IMR-90 (cell line): Measurements from ENCODE around the gene ZNF407. TPM values are rescaled to one million over a fixed set of nuclear protein-coding genes. Genes with fewer than 3 reads are reported as not detected.

Experiments used
- ATAC-seq: fragments of 200-7000 bp; cut with Tn5 transposase; 2 replicates; pipeline ENCODE4 v1.9.1; 2020; ENCODE audit warnings: low read depth, mild to moderate bottlenecking, moderate library complexity
- BruUV-seq: library from RNA; stranded (reverse); fragments of 400-500 nt; replicated peaks from 2 replicates; lab custom pipeline; 2021; lab: Mats Ljungman, UMichigan
- CTCF ChIA-PET: fragments of 300-600 bp; formaldehyde crosslinking; extraction: SDS; loops from one replicate; lab custom pipeline; 2021; ENCODE audit warnings: antibody characterized with exemption; lab: Yijun Ruan, JAX
- POLR2A ChIA-PET: fragments of 300-600 bp; sonication (Branson Sonifier 250); formaldehyde crosslinking; loops from one replicate; lab custom pipeline; 2022; ENCODE audit warnings: antibody characterized with exemption; ENCODE audit not compliant: unreplicated experiment; lab: Charles Lee
- DNase-seq: peaks from one replicate; pipeline ENCODE4 v3.0.0; 2013
- H2AFZ ChIP-seq: replicated peaks from 2 replicates; pipeline ENCODE3; 2013; ENCODE audit warnings: low read length, mild to moderate bottlenecking; ENCODE audit not compliant: poor library complexity
- H2AK5ac ChIP-seq: 2 replicates; pipeline ENCODE4 v1.6.1; 2013; ENCODE audit warnings: low read depth, low read length, inconsistent platforms
- H2AK9ac ChIP-seq: replicated peaks from 2 replicates; pipeline ENCODE3; 2013; ENCODE audit warnings: mild to moderate bottlenecking, low read depth, low read length, moderate library complexity; ENCODE audit not compliant: poor library complexity
- H2BK120ac ChIP-seq: 2 replicates; pipeline ENCODE4 v1.6.1; 2013; ENCODE audit warnings: low read depth, low read length, inconsistent platforms
- H2BK15ac ChIP-seq: 3 replicates; pipeline ENCODE4 v1.6.1; 2013; ENCODE audit warnings: low read depth, low read length, inconsistent platforms
- H2BK20ac ChIP-seq: 2 replicates; pipeline ENCODE4 v1.6.1; 2013; ENCODE audit warnings: low read depth, mild to moderate bottlenecking, inconsistent platforms, low read length, moderate library complexity
- H2BK5ac ChIP-seq: 2 replicates; pipeline ENCODE4 v1.6.1; 2013; ENCODE audit warnings: mild to moderate bottlenecking, low read depth, low read length, inconsistent platforms; ENCODE audit not compliant: poor library complexity, severe bottlenecking
- H3K14ac ChIP-seq: replicated peaks from 2 replicates; pipeline ENCODE4 v1.6.1; 2013; ENCODE audit warnings: low read depth, low read length, inconsistent platforms
- H3K18ac ChIP-seq: 2 replicates; pipeline ENCODE4 v1.6.1; 2013; ENCODE audit warnings: low read depth, low read length, control low read depth
- H3K23ac ChIP-seq: 2 replicates; pipeline ENCODE4 v1.6.1; 2013; ENCODE audit warnings: low read depth, low read length, inconsistent platforms
- H3K27ac ChIP-seq: 2 replicates; pipeline ENCODE4 v1.5.1; 2013; ENCODE audit warnings: mild to moderate bottlenecking, control low read depth, low read length; ENCODE audit not compliant: insufficient read depth
- H3K27me3 ChIP-seq: 2 replicates; pipeline ENCODE4 v1.6.1; 2013; ENCODE audit warnings: low read length; ENCODE audit not compliant: control insufficient read depth, insufficient read depth
- H3K36me3 ChIP-seq: 2 replicates; pipeline ENCODE4 v1.6.1; 2013; ENCODE audit warnings: low read length, mixed read lengths; ENCODE audit not compliant: control insufficient read depth, insufficient read depth
- H3K4ac ChIP-seq: 2 replicates; pipeline ENCODE4 v1.6.1; 2013; ENCODE audit warnings: low read depth, low read length, inconsistent platforms
- H3K4me1 ChIP-seq: 2 replicates; pipeline ENCODE4 v1.6.1; 2013; ENCODE audit warnings: low read length, mixed read lengths; ENCODE audit not compliant: control insufficient read depth, insufficient read depth
- H3K4me2 ChIP-seq: 2 replicates; pipeline ENCODE4 v1.6.1; 2013; ENCODE audit warnings: low read depth, mild to moderate bottlenecking, control low read depth, low read length, moderate library complexity
- H3K4me3 ChIP-seq: 2 replicates; pipeline ENCODE4 v1.5.1; 2013; ENCODE audit warnings: low read depth, mild to moderate bottlenecking, control low read depth, low read length, moderate library complexity; ENCODE audit not compliant: insufficient read depth
- H3K56ac ChIP-seq: 2 replicates; pipeline ENCODE4 v1.6.1; 2013; ENCODE audit warnings: low read length, inconsistent platforms; ENCODE audit not compliant: insufficient read depth; ENCODE audit errors: extremely low read depth
- H3K79me1 ChIP-seq, 2 experiments: 2 replicates each; pipeline ENCODE4 v1.6.1; 2013; ENCODE audit warnings: low read length in 2 of 2, inconsistent platforms in 1 of 2, low read depth in 1 of 2
- H3K9ac ChIP-seq: 2 replicates; pipeline ENCODE4 v1.6.1; 2013; ENCODE audit warnings: low read depth, low read length, control low read depth
- H3K9me1 ChIP-seq: 2 replicates; pipeline ENCODE4 v1.6.1; 2013; ENCODE audit warnings: low read length, inconsistent platforms; ENCODE audit not compliant: insufficient read depth
- H3K9me3 ChIP-seq: 2 replicates; pipeline ENCODE4 v1.6.1; 2013; ENCODE audit warnings: low read length; ENCODE audit not compliant: control insufficient read depth, insufficient read depth
- H4K20me1 ChIP-seq: 2 replicates; pipeline ENCODE4 v1.6.1; 2013; ENCODE audit warnings: low read length, inconsistent platforms; ENCODE audit not compliant: insufficient read depth
- H4K5ac ChIP-seq: 2 replicates; pipeline ENCODE4 v1.6.1; 2013; ENCODE audit warnings: mild to moderate bottlenecking, low read depth, low read length, control low read depth
- H4K8ac ChIP-seq, 2 experiments: 2 replicates each; pipeline ENCODE4 v1.6.1; 2013; ENCODE audit warnings: low read depth in 2 of 2, low read length in 2 of 2, control low read depth in 1 of 2, inconsistent platforms in 1 of 2
- H4K91ac ChIP-seq: 2 replicates; pipeline ENCODE4 v1.6.1; 2013; ENCODE audit warnings: low read depth, low read length, inconsistent platforms; ENCODE audit not compliant: insufficient read depth
- POLR2A ChIP-seq: IDR thresholded peaks from 2 replicates; pipeline ENCODE4 v1.6.1; 2012; ENCODE audit warnings: mild to moderate bottlenecking, low read depth, low read length
- RCOR1 ChIP-seq: IDR thresholded peaks from 2 replicates; pipeline ENCODE4 v1.6.1; 2012; ENCODE audit warnings: mild to moderate bottlenecking, low read length, improper control_type of control experiment; ENCODE audit not compliant: insufficient replicate concordance
- RFX5 ChIP-seq: IDR thresholded peaks from 2 replicates; pipeline ENCODE4 v1.8.0; 2012; ENCODE audit warnings: low read depth, mild to moderate bottlenecking, low read length, moderate library complexity
- WGBS, 2 experiments: methylation state at CpG; one replicate each; pipeline versions ENCODE4 v1.1.5 to v1.1.7; 2013; ENCODE audit warnings: missing lambda C conversion rate in 2 of 2; ENCODE audit not compliant: insufficient read length in 1 of 2; ENCODE audit errors: extremely low coverage in 2 of 2; 5-methylcytosine and 5-hydroxymethylcytosine counted together
- dilution Hi-C: fragments of 300-500 bp; cut with HindIII; formaldehyde crosslinking; loops from one replicate; pipeline ENCODE4 v1.14.3; 2018; ENCODE audit warnings: low sequenced_read_pairs; ENCODE audit not compliant: unreplicated experiment
- in situ Hi-C: fragments of 300-500 bp; cut with MboI; formaldehyde crosslinking; loops from 3 replicates; pipeline ENCODE4 v1.14.3; 2019; ENCODE audit warnings: low sequenced_read_pairs, inconsistent platforms, mixed read lengths
- intact Hi-C: fragments of 100-400 bp; cut with micrococcal nuclease; formaldehyde crosslinking; loops from 2 replicates; pipeline ENCODE4 v1.10.0; 2022
- polyA plus RNA-seq, 3 experiments: library from polyadenylated mRNA; depleted of rRNA; stranded (reverse); fragments of >200 nt; gene quantifications; 2 replicates each; pipeline ENCODE4 v1.2.3, GENCODE V29; 2012; ENCODE audit warnings: low replicate concordance in 1 of 3
- total RNA-seq: library from RNA; depleted of rRNA; stranded (reverse); fragments of >200 nt; gene quantifications from 2 replicates; pipeline ENCODE4 v1.2.3, GENCODE V29; 2012
- TF ChIP-seq, protein P1 (sequence below): conservative IDR thresholded peaks from 2 replicates; pipeline ENCODE4 v1.5.1; 2012; ENCODE audit warnings: mild to moderate bottlenecking, low read depth, low read length, improper control_type of control experiment

The ZNF407 gene
- total and polyA plus RNA-seq, 2 of the 4 experiments (the other 2 are of a cell fraction): 3.1 to 20.1 TPM

DNA sequence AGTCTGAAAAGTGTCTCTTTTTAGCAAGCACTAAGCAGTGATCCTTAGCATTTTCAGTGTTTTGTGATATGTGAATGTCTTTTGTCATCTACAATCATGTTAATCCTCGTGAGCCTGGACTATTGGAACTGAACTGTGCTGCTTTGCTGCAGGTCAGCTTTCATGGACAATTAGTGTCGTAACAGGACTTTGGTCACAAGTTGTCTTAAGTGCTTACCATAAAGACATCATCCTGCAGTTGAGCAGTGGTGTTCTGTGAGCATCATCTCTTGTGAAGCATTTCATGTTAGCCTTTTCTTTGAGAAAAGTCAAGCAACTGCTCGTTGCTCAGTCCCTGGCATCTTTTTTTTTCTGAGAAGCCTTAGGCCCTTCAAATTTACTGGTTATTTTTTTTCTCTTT lies 135.9 kb downstream of the ZNF407 start:
- no TSS peak for BruUV-seq

More for the DNA sequence above, 135.9 kb downstream of the ZNF407 start:
- peak overlapping the region; percentile 14; the same call in 1 of the 2 replicates for H2BK120ac ChIP-seq
- H3K4ac ChIP-seq: no peak overlapping the region
- TF ChIP-seq POLR2A: no peak
- no peak for TF ChIP-seq RFX5
- TF ChIP-seq RCOR1: no peak
- TF ChIP-seq, protein P1, sequence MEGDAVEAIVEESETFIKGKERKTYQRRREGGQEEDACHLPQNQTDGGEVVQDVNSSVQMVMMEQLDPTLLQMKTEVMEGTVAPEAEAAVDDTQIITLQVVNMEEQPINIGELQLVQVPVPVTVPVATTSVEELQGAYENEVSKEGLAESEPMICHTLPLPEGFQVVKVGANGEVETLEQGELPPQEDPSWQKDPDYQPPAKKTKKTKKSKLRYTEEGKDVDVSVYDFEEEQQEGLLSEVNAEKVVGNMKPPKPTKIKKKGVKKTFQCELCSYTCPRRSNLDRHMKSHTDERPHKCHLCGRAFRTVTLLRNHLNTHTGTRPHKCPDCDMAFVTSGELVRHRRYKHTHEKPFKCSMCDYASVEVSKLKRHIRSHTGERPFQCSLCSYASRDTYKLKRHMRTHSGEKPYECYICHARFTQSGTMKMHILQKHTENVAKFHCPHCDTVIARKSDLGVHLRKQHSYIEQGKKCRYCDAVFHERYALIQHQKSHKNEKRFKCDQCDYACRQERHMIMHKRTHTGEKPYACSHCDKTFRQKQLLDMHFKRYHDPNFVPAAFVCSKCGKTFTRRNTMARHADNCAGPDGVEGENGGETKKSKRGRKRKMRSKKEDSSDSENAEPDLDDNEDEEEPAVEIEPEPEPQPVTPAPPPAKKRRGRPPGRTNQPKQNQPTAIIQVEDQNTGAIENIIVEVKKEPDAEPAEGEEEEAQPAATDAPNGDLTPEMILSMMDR: no peak
- H3K9ac ChIP-seq: no peak overlapping the region
- H2AFZ ChIP-seq: no peak overlapping the region
- intact Hi-C loops: no loop called here
- no peaks in the 10 kb centered on the region for H3K9me3 ChIP-seq
- H2BK15ac ChIP-seq: no peak overlapping the region
- in situ Hi-C loops: no loop called here
- peaks cover 11% of the 10 kb centered on the region for H3K9me1 ChIP-seq
- CTCF ChIA-PET: no interaction called here
- H3K36me3 ChIP-seq: no peaks in the 10 kb centered on the region
- no peak overlapping the region for H2AK9ac ChIP-seq
- peak overlapping the region; percentile 36; the same call in 1 of the 2 replicates for H3K18ac ChIP-seq
- peak overlapping the region in 1 of 2 experiments; percentile 1; a peak in 1 of 4 replicates for H4K8ac ChIP-seq
- peaks cover 15 to 36% of the 10 kb centered on the region in 2 experiments for H3K79me1 ChIP-seq
- no peak overlapping the region for H3K4me2 ChIP-seq
- peak overlapping the region; percentile 19; the same call in 1 of the 2 replicates for H3K23ac ChIP-seq
- peaks cover 3% of the 10 kb centered on the region for H3K4me1 ChIP-seq
- peak overlapping the region; percentile 48; the same call in 1 of the 2 replicates for H4K5ac ChIP-seq
- dilution Hi-C loops: no loop called here
- no peak overlapping the region for H2BK5ac ChIP-seq
- no CpG with 5 or more reads among the region's 3 CpGs for WGBS, 2 experiments
- H3K14ac ChIP-seq: peak overlapping the region; percentile 2; the same call in 1 of the 2 replicates
- H3K27me3 ChIP-seq: no peaks in the 10 kb centered on the region
- no peak for DNase-seq
- no peaks in the 10 kb centered on the region for H4K20me1 ChIP-seq
- POLR2A ChIA-PET: no interaction called here
- H2BK20ac ChIP-seq: 0 out of 2 replicates have a peak overlapping the region, but pooled peaks have one; percentile 2
- no peak overlapping the region for H3K56ac ChIP-seq
- H2AK5ac ChIP-seq: peak overlapping the region; percentile 78; the same call in 1 of the 2 replicates
- no peak for ATAC-seq
- 0 out of 2 replicates have a peak overlapping the region, but pooled peaks have one; percentile 0 for H4K91ac ChIP-seq
- no peak overlapping the region for H3K4me3 ChIP-seq
- no peak overlapping the region for H3K27ac ChIP-seq
